WERI-Rb-1 (cell line): Measurements from ENCODE around the gene GPRASP1.
"Not testable (repeated sequence)": the region's sequence is repeated elsewhere in the genome, so short reads cannot be mapped to it uniquely, and the experiment has no call there.

Experiments used
- DNase-seq: peaks from one replicate; pipeline ENCODE4 v3.0.0-alpha.2; 2020
- H3K27ac ChIP-seq: fragments of 250-450 bp; sonication (Bioruptor Pico); 2 replicates; pipeline ENCODE4 v1.5.1; 2020; ENCODE audit warnings: mild to moderate bottlenecking, moderate library complexity
- H3K27me3 ChIP-seq: fragments of 250-450 bp; sonication (Bioruptor Pico); 2 replicates; pipeline ENCODE4 v1.5.1; 2021; ENCODE audit warnings: mild to moderate bottlenecking, low read depth, moderate library complexity; ENCODE audit not compliant: insufficient read depth, severe bottlenecking
- H3K36me3 ChIP-seq: fragments of 250-450 bp; sonication (Bioruptor Pico); 2 replicates; pipeline ENCODE4 v1.5.1; 2020; ENCODE audit warnings: mild to moderate bottlenecking, moderate library complexity
- H3K4me3 ChIP-seq: 2 replicates; pipeline ENCODE4 v1.5.1; 2011; ENCODE audit warnings: low read depth, mild to moderate bottlenecking, control low read depth, low read length
- H3K9me3 ChIP-seq: fragments of 250-450 bp; sonication (Bioruptor Pico); 2 replicates; pipeline ENCODE4 v1.5.1; 2021; ENCODE audit warnings: mild to moderate bottlenecking, moderate library complexity; ENCODE audit not compliant: severe bottlenecking
- CTCF ChIP-seq: IDR thresholded peaks from 2 replicates; pipeline ENCODE4 v1.5.1; 2011; ENCODE audit warnings: low read depth, mild to moderate bottlenecking, control low read depth, inconsistent platforms, low read length

GPRASP1 gene

GRCh38 chrX:102659790-102660757 lies 8.8 kb downstream of the GPRASP1 start:
- peak overlapping the region; percentile 47; the same call in 1 of the 2 replicates for H3K27ac ChIP-seq
- no peak for TF ChIP-seq CTCF
- DNase-seq = peak; percentile 80
- no peaks in the 10 kb centered on the region for H3K36me3 ChIP-seq
- peak overlapping the region; percentile 59 for H3K4me3 ChIP-seq
- no peaks in the 10 kb centered on the region for H3K9me3 ChIP-seq
- peaks cover 2% of the 10 kb centered on the region for H3K27me3 ChIP-seq

- H3K36me3 ChIP-seq, H3K9me3 ChIP-seq, H3K27ac ChIP-seq, H3K4me3 ChIP-seq, H3K27me3 ChIP-seq, DNase-seq: not testable (repeated sequence)
Measured at GRCh38 chrX:102663820-102664219, 12.5 kb downstream of the GPRASP1 start.

- DNase-seq, H3K27me3 ChIP-seq, H3K36me3 ChIP-seq, H3K4me3 ChIP-seq, H3K9me3 ChIP-seq, H3K27ac ChIP-seq: not testable (repeated sequence)
Measured at GRCh38 chrX:102667034-102667433, 15.8 kb downstream of the GPRASP1 start.

GRCh38 chrX:102669526-102669925 lies 18.2 kb downstream of the GPRASP1 start:
- no peak for DNase-seq
- TF ChIP-seq CTCF = no peak
- H3K27me3 ChIP-seq = no peaks in the 10 kb centered on the region
- H3K9me3 ChIP-seq = no peaks in the 10 kb centered on the region
- no peak overlapping the region for H3K4me3 ChIP-seq
- no peaks in the 10 kb centered on the region for H3K36me3 ChIP-seq
- no peak overlapping the region for H3K27ac ChIP-seq

- no peaks in the 10 kb centered on the region for H3K9me3 ChIP-seq
Measured at GRCh38 chrX:102672856-102673255, 21.6 kb downstream of the GPRASP1 start.

GRCh38 chrX:102677479-102677878 lies 26.2 kb downstream of the GPRASP1 start:
- H3K36me3 ChIP-seq, H3K9me3 ChIP-seq, H3K27me3 ChIP-seq, H3K27ac ChIP-seq, DNase-seq, H3K4me3 ChIP-seq: not testable (repeated sequence)

More at GRCh38 chrX:102672856-102673255, 21.6 kb downstream of the GPRASP1 start:
- DNase-seq = no peak
- Histone ChIP-seq H3K36me3 (no peaks in the 10 kb centered on the region), H3K4me3 (no peak overlapping the region), H3K27ac (no peak overlapping the region), H3K27me3 (no peaks in the 10 kb centered on the region)
- no peak for TF ChIP-seq CTCF

- Histone ChIP-seq H3K36me3 (no peaks in the 10 kb centered on the region), H3K27me3 (no peaks in the 10 kb centered on the region), H3K27ac (no peak overlapping the region), H3K4me3 (no peak overlapping the region), H3K9me3 (no peaks in the 10 kb centered on the region)
- DNase-seq = no peak
- TF ChIP-seq CTCF = no peak
Measured at GRCh38 chrX:102684772-102685520, 33.7 kb downstream of the GPRASP1 start.
